ENCODE data around the gene TMEM176B. TPM values are rescaled to one million over a fixed set of nuclear protein-coding genes. Genes with fewer than 3 reads are reported as not detected.

Gene TMEM176B
- total and polyA plus RNA-seq, 2 donors from 2014 or later, result 345 to 542 TPM

- FAIRE-seq (no peak), DNase-seq (peak in 2 of 5 donors; percentile 27 to 44)
- Histone ChIP-seq H3K9ac (ENCODE audit: low read length in 3 of 3) (no peak overlapping the region), H3K4me1 (ENCODE audit: control insufficient read depth in 2 of 3, insufficient read depth in 2 of 3, low read depth in 1 of 3, low read length in 3 of 3) (peaks cover 0 to 19% (median 11%) of the 10 kb centered on the region in 3 donors), H3K9me3 (ENCODE audit: control insufficient read depth in 2 of 3, insufficient read depth in 1 of 3, low read length in 3 of 3) (no peaks in the 10 kb centered on the region), H3K36me3 (ENCODE audit: control insufficient read depth in 2 of 3, insufficient read depth in 3 of 3, low read length in 3 of 3) (no peaks in the 10 kb centered on the region), H3K4me3 (ENCODE audit: low read length in 3 of 3) (no peak overlapping the region), H3K27ac (ENCODE audit: low read depth in 2 of 2, low read length in 2 of 2) (peak overlapping the region; percentile 71 to 90), H3K27me3 (ENCODE audit: control insufficient read depth, insufficient read depth, low read length) (no peaks in the 10 kb centered on the region)
- no peak for TF ChIP-seq CTCF (IDR thresholded peaks at IDR 0.05; ENCODE audit: borderline replicate concordance, extremely low read depth, insufficient read depth)
- intact Hi-C loops (cut with DNase I), result no loop called here
Measured at GRCh38 chr7:150784954-150785353, 15.2 kb downstream of the TMEM176B start.

GRCh38 chr7:150784120-150784736, 15.9 kb downstream of the TMEM176B start:
- H3K36me3 ChIP-seq (ENCODE audit: control insufficient read depth in 2 of 3, insufficient read depth in 3 of 3, low read length in 3 of 3), result no peaks in the 10 kb centered on the region
- no peak overlapping the region for H3K9ac ChIP-seq (ENCODE audit: low read length in 3 of 3)
- H3K27me3 ChIP-seq (ENCODE audit: control insufficient read depth, insufficient read depth, low read length), result no peaks in the 10 kb centered on the region
- H3K9me3 ChIP-seq (ENCODE audit: control insufficient read depth in 2 of 3, insufficient read depth in 1 of 3, low read length in 3 of 3), result no peaks in the 10 kb centered on the region
- H3K4me1 ChIP-seq (ENCODE audit: control insufficient read depth in 2 of 3, insufficient read depth in 2 of 3, low read depth in 1 of 3, low read length in 3 of 3), result peaks cover 0 to 19% (median 11%) of the 10 kb centered on the region in 3 donors
- TF ChIP-seq CTCF (IDR thresholded peaks at IDR 0.05; ENCODE audit: borderline replicate concordance, extremely low read depth, insufficient read depth), result no peak
- intact Hi-C loops (cut with DNase I), result no loop called here
- no peak for FAIRE-seq
- H3K4me3 ChIP-seq (ENCODE audit: low read length in 3 of 3), result peak overlapping the region in 1 of 3 donors; percentile 31
- peak in 2 of 5 donors; percentile 25 to 42 for DNase-seq
- peak overlapping the region; percentile 71 to 90 for H3K27ac ChIP-seq (ENCODE audit: low read depth in 2 of 2, low read length in 2 of 2)

GRCh38 chr7:150781961-150782360, 18.2 kb downstream of the TMEM176B start:
- H3K27ac ChIP-seq (ENCODE audit: low read depth in 2 of 2, low read length in 2 of 2), result no peak overlapping the region
- H3K4me3 ChIP-seq (ENCODE audit: low read length in 3 of 3), result no peak overlapping the region
- no peaks in the 10 kb centered on the region for H3K27me3 ChIP-seq (ENCODE audit: control insufficient read depth, insufficient read depth, low read length)
- H3K9me3 ChIP-seq (ENCODE audit: control insufficient read depth in 2 of 3, insufficient read depth in 1 of 3, low read length in 3 of 3), result no peaks in the 10 kb centered on the region
- H3K4me1 ChIP-seq (ENCODE audit: control insufficient read depth in 2 of 3, insufficient read depth in 2 of 3, low read depth in 1 of 3, low read length in 3 of 3), result peaks cover 0 to 6% (median 5%) of the 10 kb centered on the region in 3 donors
- FAIRE-seq (no peak), DNase-seq (no peak)
- no peak overlapping the region for H3K9ac ChIP-seq (ENCODE audit: low read length in 3 of 3)
- no peak for TF ChIP-seq CTCF (IDR thresholded peaks at IDR 0.05; ENCODE audit: borderline replicate concordance, extremely low read depth, insufficient read depth)
- no peaks in the 10 kb centered on the region for H3K36me3 ChIP-seq (ENCODE audit: control insufficient read depth in 2 of 3, insufficient read depth in 3 of 3, low read length in 3 of 3)
- intact Hi-C loops (cut with DNase I), result no loop called here
